ENCODE measurements around the gene SFXN5. TPM values are rescaled to one million over a fixed set of nuclear protein-coding genes. Genes with fewer than 3 reads are reported as not detected.
A peak's percentile ranks its signal among the peaks of the same experiment; 100 is the strongest.

The SFXN5 gene
- total RNA-seq, 1 donor = 17.0 TPM

- H3K4me1 ChIP-seq (ENCODE audit: insufficient read depth, low read length) = peaks cover 15% of the 10 kb centered on the region
These were observed 77.6 kb downstream of the SFXN5 start for GRCh38 chr2:72993933-72994280.

DNA sequence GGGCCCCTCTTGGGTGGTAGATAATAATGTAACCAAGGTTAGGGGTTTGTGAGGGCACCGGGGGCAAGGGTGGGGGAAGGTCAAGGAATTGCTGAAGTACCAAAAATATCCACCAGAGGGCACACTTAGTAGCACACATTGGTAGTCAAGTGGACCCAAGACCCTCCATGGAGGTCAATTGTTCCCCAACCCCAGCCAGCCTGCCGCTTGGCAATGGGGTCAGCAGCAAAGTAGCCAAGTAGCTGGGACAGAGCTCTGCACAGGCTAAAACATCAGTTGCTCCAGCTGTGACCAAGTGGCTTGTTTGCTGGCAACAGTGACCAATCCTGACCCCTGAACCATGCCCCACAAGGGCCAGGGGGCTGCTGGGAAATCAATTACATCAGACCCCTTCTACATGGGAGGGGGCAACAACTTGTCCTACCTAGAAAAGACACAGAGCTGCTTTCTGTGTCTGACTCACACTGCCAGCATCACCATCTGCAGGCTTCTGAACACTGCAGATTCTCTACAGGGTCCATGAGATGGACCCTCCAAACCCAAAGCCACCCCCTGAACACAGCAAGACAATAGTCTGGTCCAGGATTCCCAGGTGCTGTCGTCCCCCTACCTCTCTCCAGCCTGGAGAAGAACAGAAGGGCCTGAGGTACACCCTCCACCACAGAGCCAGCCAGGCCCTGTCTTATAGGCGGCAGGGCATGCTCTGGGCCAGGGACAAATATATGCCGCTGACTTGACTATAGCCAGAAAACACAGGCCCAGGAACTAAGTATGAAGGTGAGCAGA is 78.2 kb downstream of the SFXN5 start:
- peak; percentile 75 for TF ChIP-seq CTCF (IDR thresholded peaks at IDR 0.05; ENCODE audit: extremely low read depth, low read depth, low read length)
- no peaks in the 10 kb centered on the region for H3K9me3 ChIP-seq (ENCODE audit: low read depth, low read length)
- peaks cover 4% of the 10 kb centered on the region for H3K36me3 ChIP-seq (ENCODE audit: insufficient read depth, low read length)
- no peak overlapping the region for H3K4me3 ChIP-seq (ENCODE audit: insufficient read depth, low read length)
- H4K20me1 ChIP-seq (ENCODE audit: insufficient read depth, low read length) = peaks cover 7% of the 10 kb centered on the region
- H3K27ac ChIP-seq (ENCODE audit: low read depth, low read length) = no peak overlapping the region
- H3K4me1 ChIP-seq (ENCODE audit: insufficient read depth, low read length) = peaks cover 15% of the 10 kb centered on the region
- peak; percentile 92 for DNase-seq (ENCODE audit: insufficient read length, low spot score, missing footprints)
- no peaks in the 10 kb centered on the region for H3K27me3 ChIP-seq (ENCODE audit: insufficient read depth, low read length)
- no peaks in the 10 kb centered on the region for H3K79me2 ChIP-seq (ENCODE audit: insufficient read depth, low read length)
- no peak overlapping the region for H3K4me2 ChIP-seq (ENCODE audit: insufficient read depth, low read length)
- H2AFZ ChIP-seq (ENCODE audit: low read length) = no peak overlapping the region

More at GRCh38 chr2:72993933-72994280, 77.6 kb downstream of the SFXN5 start:
- H3K36me3 ChIP-seq (ENCODE audit: insufficient read depth, low read length) = peaks cover 4% of the 10 kb centered on the region
- no peaks in the 10 kb centered on the region for H3K9me3 ChIP-seq (ENCODE audit: low read depth, low read length)
- no peak overlapping the region for H3K4me3 ChIP-seq (ENCODE audit: insufficient read depth, low read length)
- H3K4me2 ChIP-seq (ENCODE audit: insufficient read depth, low read length) = no peak overlapping the region
- peak; percentile 82 for DNase-seq (ENCODE audit: insufficient read length, low spot score, missing footprints)
- H3K79me2 ChIP-seq (ENCODE audit: insufficient read depth, low read length) = no peaks in the 10 kb centered on the region
- H3K27ac ChIP-seq (ENCODE audit: low read depth, low read length) = no peak overlapping the region
- H2AFZ ChIP-seq (ENCODE audit: low read length) = no peak overlapping the region
- H4K20me1 ChIP-seq (ENCODE audit: insufficient read depth, low read length) = peaks cover 7% of the 10 kb centered on the region
- H3K27me3 ChIP-seq (ENCODE audit: insufficient read depth, low read length) = no peaks in the 10 kb centered on the region
- no peak for TF ChIP-seq CTCF (IDR thresholded peaks at IDR 0.05; ENCODE audit: extremely low read depth, low read depth, low read length)

GRCh38 chr2:72992734-72993102 is 78.8 kb downstream of the SFXN5 start:
- Histone ChIP-seq H3K4me2 (ENCODE audit: insufficient read depth, low read length) (no peak overlapping the region), H3K9me3 (ENCODE audit: low read depth, low read length) (no peaks in the 10 kb centered on the region), H3K27me3 (ENCODE audit: insufficient read depth, low read length) (no peaks in the 10 kb centered on the region), H3K79me2 (ENCODE audit: insufficient read depth, low read length) (no peaks in the 10 kb centered on the region), H3K4me1 (ENCODE audit: insufficient read depth, low read length) (peaks cover 15% of the 10 kb centered on the region), H4K20me1 (ENCODE audit: insufficient read depth, low read length) (peaks cover 7% of the 10 kb centered on the region), H3K36me3 (ENCODE audit: insufficient read depth, low read length) (peaks cover 4% of the 10 kb centered on the region), H3K27ac (ENCODE audit: low read depth, low read length) (no peak overlapping the region), H3K4me3 (ENCODE audit: insufficient read depth, low read length) (no peak overlapping the region), H2AFZ (ENCODE audit: low read length) (no peak overlapping the region)
- DNase-seq (ENCODE audit: insufficient read length, low spot score, missing footprints) = no peak
- TF ChIP-seq CTCF (IDR thresholded peaks at IDR 0.05; ENCODE audit: extremely low read depth, low read depth, low read length) = no peak

- H3K27me3 ChIP-seq (ENCODE audit: insufficient read depth, low read length) = no peaks in the 10 kb centered on the region
These were observed 79.4 kb downstream of the SFXN5 start for GRCh38 chr2:72991980-72992733.

More at GRCh38 chr2:72991980-72992733, 79.4 kb downstream of the SFXN5 start:
- TF ChIP-seq CTCF (IDR thresholded peaks at IDR 0.05; ENCODE audit: extremely low read depth, low read depth, low read length) = no peak
- H3K4me2 ChIP-seq (ENCODE audit: insufficient read depth, low read length) = no peak overlapping the region
- H3K79me2 ChIP-seq (ENCODE audit: insufficient read depth, low read length) = no peaks in the 10 kb centered on the region
- peaks cover 4% of the 10 kb centered on the region for H3K36me3 ChIP-seq (ENCODE audit: insufficient read depth, low read length)
- no peak overlapping the region for H2AFZ ChIP-seq (ENCODE audit: low read length)
- no peaks in the 10 kb centered on the region for H3K9me3 ChIP-seq (ENCODE audit: low read depth, low read length)
- no peak for DNase-seq (ENCODE audit: insufficient read length, low spot score, missing footprints)
- peaks cover 15% of the 10 kb centered on the region for H3K4me1 ChIP-seq (ENCODE audit: insufficient read depth, low read length)
- no peak overlapping the region for H3K27ac ChIP-seq (ENCODE audit: low read depth, low read length)
- peaks cover 7% of the 10 kb centered on the region for H4K20me1 ChIP-seq (ENCODE audit: insufficient read depth, low read length)
- no peak overlapping the region for H3K4me3 ChIP-seq (ENCODE audit: insufficient read depth, low read length)
